Measurements from ENCODE around the gene DOCK9. TPM values are rescaled to one million over a fixed set of nuclear protein-coding genes. Genes with fewer than 3 reads are reported as not detected.
A peak's percentile ranks its signal among the peaks of the same experiment; 100 is the strongest.
"Not testable (repeated sequence)": the region's sequence is repeated elsewhere in the genome, so short reads cannot be mapped to it uniquely, and the experiment has no call there.

DOCK9 gene
- total RNA-seq, 4 donors from 2014 or later = 127 to 191 (median 154) TPM

- no peaks in the 10 kb centered on the region for H3K27me3 ChIP-seq
- no peak overlapping the region for H3K4me3 ChIP-seq
- TF ChIP-seq POLR2A (IDR thresholded peaks at IDR 0.05; ENCODE audit: low read depth) = no peak
- no peak for TF ChIP-seq CTCF (IDR thresholded peaks at IDR 0.05)
- TF ChIP-seq EP300 (IDR thresholded peaks at IDR 0.05) = no peak
- TF ChIP-seq POLR2AphosphoS5 (IDR thresholded peaks at IDR 0.05) = no peak
- H3K36me3 ChIP-seq = peaks cover 14 to 70% (median 45%) of the 10 kb centered on the region in 4 donors
- WGBS = 63% methylated on average over 6 of the region's 6 CpGs
- H3K27ac ChIP-seq (replicated peaks in 1 of 4) = peak overlapping the region in 2 of 4 donors; percentile 32 to 75
- intact Hi-C loops (cut with DNase I) = no loop called here
- H3K9me3 ChIP-seq = no peaks in the 10 kb centered on the region
- peaks cover 37 to 46% (median 44%) of the 10 kb centered on the region in 4 donors for H3K4me1 ChIP-seq
- no peak for DNase-seq (ENCODE audit: extremely low spot score)
Measured at GRCh38 chr13:98819382-98820010, 158.4 kb downstream of the DOCK9 start.

- TF ChIP-seq CTCF (IDR thresholded peaks at IDR 0.05) (no peak), POLR2AphosphoS5 (IDR thresholded peaks at IDR 0.05) (no peak), EP300 (IDR thresholded peaks at IDR 0.05) (no peak), POLR2A (IDR thresholded peaks at IDR 0.05; ENCODE audit: low read depth) (no peak)
- Histone ChIP-seq H3K9me3 (no peaks in the 10 kb centered on the region), H3K27ac (replicated peaks in 1 of 4) (no peak overlapping the region), H3K27me3 (no peaks in the 10 kb centered on the region), H3K36me3 (peaks cover 3 to 48% (median 28%) of the 10 kb centered on the region in 4 donors), H3K4me3 (no peak overlapping the region), H3K4me1 (peaks cover 24 to 29% (median 26%) of the 10 kb centered on the region in 4 donors)
- no peak for DNase-seq (ENCODE audit: extremely low spot score)
- WGBS = 95% methylated on average over 12 of the region's 12 CpGs
- intact Hi-C loops (cut with DNase I) = no loop called here
Measured at GRCh38 chr13:98816406-98816805, 161.5 kb downstream of the DOCK9 start.

GRCh38 chr13:98813993-98814392 lies 163.9 kb downstream of the DOCK9 start:
- Histone ChIP-seq H3K27me3 (no peaks in the 10 kb centered on the region), H3K4me1 (peaks cover 2 to 5% (median 3%) of the 10 kb centered on the region in 4 donors), H3K36me3 (peaks cover 10 to 41% (median 34%) of the 10 kb centered on the region in 4 donors), H3K27ac (replicated peaks in 1 of 4) (no peak overlapping the region), H3K9me3 (no peaks in the 10 kb centered on the region), H3K4me3 (no peak overlapping the region)
- DNase-seq (ENCODE audit: extremely low spot score) = no peak
- intact Hi-C loops (cut with DNase I) = no loop called here
- WGBS = 94% methylated on average over 3 of the region's 3 CpGs
- no peak for TF ChIP-seq EP300 (IDR thresholded peaks at IDR 0.05)

GRCh38 chr13:98812186-98812790 lies 165.6 kb downstream of the DOCK9 start:
- H3K27ac ChIP-seq (replicated peaks in 1 of 4); H3K4me3 ChIP-seq; H3K27me3 ChIP-seq; H3K4me1 ChIP-seq; intact Hi-C loops (cut with DNase I); DNase-seq (ENCODE audit: extremely low spot score); H3K9me3 ChIP-seq: not testable (repeated sequence)
- WGBS = 70% methylated on average over 2 of the region's 5 CpGs
- H3K36me3 ChIP-seq = peaks cover 10 to 49% (median 43%) of the 10 kb centered on the region in 4 donors

GRCh38 chr13:98810746-98811145 lies 167.1 kb downstream of the DOCK9 start:
- WGBS = no CpG with 5 or more reads among the region's 1 CpG
- Histone ChIP-seq H3K4me3 (no peak overlapping the region), H3K9me3 (no peaks in the 10 kb centered on the region), H3K27me3 (no peaks in the 10 kb centered on the region), H3K36me3 (peaks cover 14 to 50% (median 47%) of the 10 kb centered on the region in 4 donors), H3K27ac (replicated peaks in 1 of 4) (no peak overlapping the region), H3K4me1 (peaks cover 0 to 4% (median 0%) of the 10 kb centered on the region in 4 donors)
- TF ChIP-seq POLR2AphosphoS5 (IDR thresholded peaks at IDR 0.05) (no peak), POLR2A (IDR thresholded peaks at IDR 0.05; ENCODE audit: low read depth) (no peak), EP300 (IDR thresholded peaks at IDR 0.05) (no peak), CTCF (IDR thresholded peaks at IDR 0.05) (no peak)
- DNase-seq (ENCODE audit: extremely low spot score) = no peak
- intact Hi-C loops (cut with DNase I) = no loop called here

Measured in esophagus muscularis mucosa (tissue), 4 donors.